ENCODE results near the gene C16orf54. TPM values are rescaled to one million over a fixed set of nuclear protein-coding genes. Genes with fewer than 3 reads are reported as not detected.
"Not testable (repeated sequence)": the region's sequence is repeated elsewhere in the genome, so short reads cannot be mapped to it uniquely, and the experiment has no call there.

Gene C16orf54
- total RNA-seq, 2 experiments from 2014 or later: 250 to 261 TPM

DNA sequence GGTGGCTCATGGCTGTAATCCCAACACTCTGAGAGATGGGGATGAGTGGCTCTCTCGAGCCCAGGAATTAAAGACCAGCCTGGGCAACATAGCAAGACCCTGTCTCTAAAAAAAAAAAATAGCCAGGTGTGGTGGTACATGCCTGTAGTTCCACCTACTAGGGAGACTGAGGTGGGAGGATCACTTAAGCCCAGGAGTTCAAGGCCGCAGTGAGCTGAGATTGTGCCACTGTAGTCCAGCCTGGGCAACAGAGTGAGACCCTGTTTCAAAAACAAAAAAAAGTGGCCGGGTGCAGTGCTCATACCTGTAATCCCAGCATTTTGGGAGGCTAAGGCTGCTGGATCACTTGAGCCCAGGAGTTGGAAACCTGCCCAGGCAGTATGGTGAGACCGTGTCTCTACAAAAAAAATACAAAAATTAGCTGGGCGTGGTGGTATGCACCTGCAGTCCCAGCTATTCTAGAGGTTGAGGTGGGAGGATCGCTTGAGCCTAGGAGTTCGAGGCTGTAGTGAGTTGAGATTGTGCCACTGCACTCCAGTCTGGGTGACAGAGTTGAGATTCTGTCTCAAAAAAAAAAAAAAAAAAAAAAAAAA, 3.0 kb downstream of the C16orf54 start:
- H3K27ac ChIP-seq (ENCODE audit: low read depth in 1 of 2, low read length in 2 of 2): peak overlapping the region; percentile 93 to 96
- ChIA-PET POLR2A (interaction anchor here (0.6 to 1.9 kb wide), 6 partner anchors 8 to 65 kb away, joined by 3 to 15 read pairs (median 8); partner anchors contain the start of gene KIF22), CTCF (interaction anchor here (0.7 to 2.9 kb wide), 5 partner anchors 42 to 78 kb away, joined by 3 to 16 read pairs (median 4); partner anchors contain the start of gene KIF22)
- peaks cover 89% of the 10 kb centered on the region for H3K4me1 Mint-ChIP-seq (ENCODE audit: low read depth)
- no peaks in the 10 kb centered on the region for H3K9me3 Mint-ChIP-seq
- H3K36me3 Mint-ChIP-seq (ENCODE audit: low read depth): peaks cover 76% of the 10 kb centered on the region
- H3K9me3 ChIP-seq (ENCODE audit: control insufficient read depth in 1 of 2, insufficient read depth in 1 of 2, low read length in 2 of 2): no peaks in the 10 kb centered on the region
- no peaks in the 10 kb centered on the region for H3K27me3 Mint-ChIP-seq
- peak overlapping the region; percentile 98 for H3K27ac Mint-ChIP-seq
- peaks cover 87% of the 10 kb centered on the region for H3K4me1 ChIP-seq (ENCODE audit: insufficient read depth, low read length)
- TF ChIP-seq, protein P1, sequence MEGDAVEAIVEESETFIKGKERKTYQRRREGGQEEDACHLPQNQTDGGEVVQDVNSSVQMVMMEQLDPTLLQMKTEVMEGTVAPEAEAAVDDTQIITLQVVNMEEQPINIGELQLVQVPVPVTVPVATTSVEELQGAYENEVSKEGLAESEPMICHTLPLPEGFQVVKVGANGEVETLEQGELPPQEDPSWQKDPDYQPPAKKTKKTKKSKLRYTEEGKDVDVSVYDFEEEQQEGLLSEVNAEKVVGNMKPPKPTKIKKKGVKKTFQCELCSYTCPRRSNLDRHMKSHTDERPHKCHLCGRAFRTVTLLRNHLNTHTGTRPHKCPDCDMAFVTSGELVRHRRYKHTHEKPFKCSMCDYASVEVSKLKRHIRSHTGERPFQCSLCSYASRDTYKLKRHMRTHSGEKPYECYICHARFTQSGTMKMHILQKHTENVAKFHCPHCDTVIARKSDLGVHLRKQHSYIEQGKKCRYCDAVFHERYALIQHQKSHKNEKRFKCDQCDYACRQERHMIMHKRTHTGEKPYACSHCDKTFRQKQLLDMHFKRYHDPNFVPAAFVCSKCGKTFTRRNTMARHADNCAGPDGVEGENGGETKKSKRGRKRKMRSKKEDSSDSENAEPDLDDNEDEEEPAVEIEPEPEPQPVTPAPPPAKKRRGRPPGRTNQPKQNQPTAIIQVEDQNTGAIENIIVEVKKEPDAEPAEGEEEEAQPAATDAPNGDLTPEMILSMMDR (IDR thresholded peaks at IDR 0.05): no peak
- DNase-seq (peak in 2 of 14 experiments; percentile 16 to 21), ATAC-seq (ENCODE audit: poor library complexity) (no peak)
- H3K4me3 Mint-ChIP-seq: peak overlapping the region; percentile 91
- peaks cover 38% of the 10 kb centered on the region for H3K36me3 ChIP-seq (ENCODE audit: insufficient read depth, low read length)
- H3K27me3 ChIP-seq (ENCODE audit: control insufficient read depth in 1 of 2, insufficient read depth in 2 of 2, low read length in 2 of 2): no peaks in the 10 kb centered on the region
- peak overlapping the region; percentile 74 for H3K4me3 ChIP-seq (ENCODE audit: low read length)
- intact Hi-C loops (cut with DNase I, micrococcal nuclease): no loop called here

DNA sequence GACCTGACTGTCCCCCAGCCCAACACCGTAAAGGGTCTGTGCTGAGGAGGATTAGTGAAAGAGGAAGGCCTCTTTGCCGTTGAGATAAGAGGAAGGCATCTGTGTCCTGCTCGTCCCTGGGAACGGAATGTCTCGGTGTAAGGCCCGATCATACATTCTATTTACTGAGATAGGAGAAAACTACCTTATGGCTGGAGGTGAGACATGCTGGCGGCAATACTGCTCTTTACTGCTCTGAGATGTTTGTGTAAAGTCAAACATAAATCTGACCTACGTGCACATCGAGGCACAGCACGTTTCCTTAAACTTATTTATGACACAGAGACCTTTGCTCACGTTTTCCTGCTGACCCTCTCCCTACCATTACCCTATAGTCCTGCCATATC, 5.2 kb downstream of the C16orf54 start:
- peaks cover 88% of the 10 kb centered on the region for H3K4me1 ChIP-seq (ENCODE audit: insufficient read depth, low read length)
- Mint-ChIP-seq H3K4me1 (ENCODE audit: low read depth) (peaks cover 87% of the 10 kb centered on the region), H3K27ac (peak overlapping the region; percentile 98), H3K4me3 (peak overlapping the region; percentile 59), H3K36me3 (ENCODE audit: low read depth) (peaks cover 62% of the 10 kb centered on the region)
- H3K9me3 Mint-ChIP-seq; ATAC-seq (ENCODE audit: poor library complexity); H3K27me3 Mint-ChIP-seq; CTCF ChIA-PET; intact Hi-C loops (cut with DNase I, micrococcal nuclease); H3K9me3 ChIP-seq (ENCODE audit: control insufficient read depth in 1 of 2, insufficient read depth in 1 of 2, low read length in 2 of 2); H3K27me3 ChIP-seq (ENCODE audit: control insufficient read depth in 1 of 2, insufficient read depth in 2 of 2, low read length in 2 of 2); DNase-seq; H3K4me3 ChIP-seq (ENCODE audit: low read length): not testable (repeated sequence)
- POLR2A ChIA-PET: interaction anchor here (1.4 kb wide), 2 partner anchors 9 to 49 kb away, joined by 7 to 10 read pairs; partner anchors contain the start of gene KIF22
- peaks cover 38% of the 10 kb centered on the region for H3K36me3 ChIP-seq (ENCODE audit: insufficient read depth, low read length)
- peak overlapping the region; percentile 39 to 67 for H3K27ac ChIP-seq (ENCODE audit: low read depth in 1 of 2, low read length in 2 of 2)

DNA sequence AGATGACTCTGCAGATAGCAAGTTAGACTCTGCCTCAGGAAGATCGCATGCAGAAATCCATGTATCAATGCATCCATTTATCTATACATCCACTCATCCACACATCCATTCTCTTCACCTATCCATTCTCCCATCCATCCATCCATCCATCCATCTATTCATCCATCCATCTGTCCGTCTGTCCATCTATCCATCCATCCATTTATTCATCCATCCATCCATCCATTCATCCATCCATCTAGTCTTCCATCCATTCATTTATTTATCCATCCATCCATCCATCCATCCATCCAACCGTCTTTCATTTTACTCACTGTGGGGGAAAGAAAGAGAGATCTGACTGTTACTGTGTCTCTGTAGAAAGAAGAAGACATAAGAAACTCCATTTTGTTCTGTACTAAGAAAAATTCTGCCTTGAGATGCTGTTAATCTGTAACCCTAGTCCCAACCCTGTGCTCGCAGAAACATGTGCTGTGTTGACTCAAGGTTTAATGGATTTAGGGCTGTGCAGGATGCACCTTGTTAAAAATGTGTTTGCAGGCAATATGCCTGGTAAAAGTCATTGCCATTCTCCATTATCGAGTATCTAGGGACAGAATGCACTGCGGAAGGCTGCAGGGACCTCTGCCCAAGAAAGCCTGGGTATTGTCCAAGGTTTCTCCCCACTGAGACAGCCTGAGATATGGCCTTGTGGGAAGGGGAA, 5.7 kb downstream of the C16orf54 start:
- H3K36me3 Mint-ChIP-seq (ENCODE audit: low read depth): peaks cover 57% of the 10 kb centered on the region
- POLR2A ChIA-PET: interaction anchor here (1.8 to 3.0 kb wide), 5 partner anchors 16 to 51 kb away, joined by 5 to 58 read pairs (median 13); partner anchors contain the start of gene KIF22
- CTCF ChIA-PET: interaction anchor here (1.8 to 2.8 kb wide), 3 partner anchors 39 to 50 kb away, joined by 10 to 21 read pairs (median 17); partner anchors contain the start of gene KIF22

More for the DNA sequence above, 5.7 kb downstream of the C16orf54 start:
- H3K9me3 Mint-ChIP-seq; H3K4me3 ChIP-seq (ENCODE audit: low read length); H3K27me3 Mint-ChIP-seq; H3K27me3 ChIP-seq (ENCODE audit: control insufficient read depth in 1 of 2, insufficient read depth in 2 of 2, low read length in 2 of 2); ATAC-seq (ENCODE audit: poor library complexity); H3K27ac ChIP-seq (ENCODE audit: low read depth in 1 of 2, low read length in 2 of 2); H3K9me3 ChIP-seq (ENCODE audit: control insufficient read depth in 1 of 2, insufficient read depth in 1 of 2, low read length in 2 of 2); DNase-seq: not testable (repeated sequence)
- Mint-ChIP-seq H3K4me3 (peak overlapping the region; percentile 59), H3K4me1 (ENCODE audit: low read depth) (peaks cover 88% of the 10 kb centered on the region), H3K27ac (peak overlapping the region; percentile 98)
- peaks cover 38% of the 10 kb centered on the region for H3K36me3 ChIP-seq (ENCODE audit: insufficient read depth, low read length)
- peaks cover 91% of the 10 kb centered on the region for H3K4me1 ChIP-seq (ENCODE audit: insufficient read depth, low read length)
- intact Hi-C loops (cut with DNase I, micrococcal nuclease): loop anchor here (2.0 to 5.0 kb wide), 3 partner anchors 15 to 51 kb away; partner anchors contain the start of gene KIF22 (in 1 of the 2)

Measured in CD4-positive, alpha-beta T cell (primary cell).